PC-9 (cell line): Measurements from ENCODE around the gene ILF2. TPM values are rescaled to one million over a fixed set of nuclear protein-coding genes. Genes with fewer than 3 reads are reported as not detected.

ENCODE experiments used
- BruUV-seq: library from RNA; stranded (reverse); fragments of 400-500 nt; replicated peaks from 2 replicates; lab custom pipeline; 2021; lab: Mats Ljungman, UMichigan
- CTCF ChIA-PET: fragments of 300-600 bp; sonication (Branson Sonifier 250); formaldehyde crosslinking; loops from one replicate; lab custom pipeline; 2022; ENCODE audit warnings: antibody characterized with exemption; lab: Charles Lee
- POLR2A ChIA-PET: fragments of 300-600 bp; sonication (Branson Sonifier 250); formaldehyde crosslinking; loops from one replicate; lab custom pipeline; 2022; ENCODE audit warnings: antibody characterized with exemption; ENCODE audit not compliant: unreplicated experiment; lab: Charles Lee
- DNase-seq, 2 experiments: peaks; one replicate each; pipeline versions ENCODE4 v3.0.0 to v3.0.0-alpha.2; 2015 to 2022; ENCODE audit warnings: mixed read lengths in 1 of 2
- H2AFZ ChIP-seq: fragments of 200-600 bp; sonication (generic); 2 replicates; pipeline ENCODE4 v1.8.1; 2017; ENCODE audit warnings: antibody characterized with exemption
- H3F3A ChIP-seq: fragments of 200-600 bp; sonication (generic); 2 replicates; pipeline ENCODE4 v1.8.1; 2017; ENCODE audit warnings: antibody characterized with exemption, mild to moderate bottlenecking, low read depth; ENCODE audit not compliant: insufficient read depth
- H3K27ac ChIP-seq: fragments of 200-600 bp; sonication (generic); 2 replicates; pipeline ENCODE4 v1.6.1; 2016; ENCODE audit warnings: mixed run types
- H3K27me3 ChIP-seq: fragments of 200-600 bp; sonication (generic); 2 replicates; pipeline ENCODE4 v1.6.1; 2016; ENCODE audit warnings: low read depth, mixed run types; ENCODE audit not compliant: insufficient read depth
- H3K36me3 ChIP-seq: fragments of 200-600 bp; sonication (generic); 2 replicates; pipeline ENCODE4 v1.6.1; 2016; ENCODE audit warnings: low read depth, mixed run types
- H3K4me1 ChIP-seq: fragments of 200-600 bp; sonication (generic); replicated peaks from 2 replicates; pipeline ENCODE4 v1.6.1; 2016; ENCODE audit warnings: mixed run types; ENCODE audit not compliant: insufficient read depth
- H3K4me2 ChIP-seq: fragments of 200-600 bp; sonication (generic); 2 replicates; pipeline ENCODE4 v1.6.1; 2017; ENCODE audit warnings: mixed run types
- H3K4me3 ChIP-seq: fragments of 200-600 bp; sonication (generic); 2 replicates; pipeline ENCODE4 v1.6.1; 2016; ENCODE audit warnings: mixed run types
- H3K79me2 ChIP-seq: fragments of 200-600 bp; sonication (generic); 2 replicates; pipeline ENCODE4 v1.6.1; 2017; ENCODE audit warnings: low read depth, mixed run types
- H3K9me2 ChIP-seq: fragments of 200-600 bp; sonication (generic); 2 replicates; pipeline ENCODE4 v1.8.1; 2017; ENCODE audit warnings: mild to moderate bottlenecking; ENCODE audit not compliant: insufficient read depth
- H3K9me3 ChIP-seq: fragments of 200-600 bp; sonication (generic); 2 replicates; pipeline ENCODE4 v1.8.1; 2016; ENCODE audit warnings: low read depth; ENCODE audit not compliant: insufficient read depth
- H4K20me1 ChIP-seq: fragments of 200-600 bp; sonication (generic); 2 replicates; pipeline ENCODE4 v1.8.1; 2017; ENCODE audit not compliant: insufficient read depth
- CTCF ChIP-seq: fragments of 200-600 bp; sonication (generic); conservative IDR thresholded peaks from 2 replicates; pipeline ENCODE4 v1.6.1; 2017; ENCODE audit warnings: mixed run types, antibody characterized with exemption, mild to moderate bottlenecking, moderate library complexity
- EZH2 ChIP-seq: fragments of 200-600 bp; sonication (generic); IDR thresholded peaks from 2 replicates; pipeline ENCODE4 v1.8.0; 2017; ENCODE audit warnings: antibody characterized with exemption, low read depth
- intact Hi-C: fragments of 100-400 bp; cut with micrococcal nuclease; formaldehyde crosslinking; loops from one replicate; pipeline ENCODE4 v1.10.0; 2022; ENCODE audit not compliant: unreplicated experiment
- total RNA-seq: library from RNA; stranded (reverse); gene quantifications from 2 replicates; pipeline ENCODE4 v1.2.3, GENCODE V29; 2021

The ILF2 gene
- total RNA-seq, 1 experiment from 2014 or later: 145 TPM

- Histone ChIP-seq H3F3A (peaks cover 21% of the 10 kb centered on the region), H3K9me3 (no peaks in the 10 kb centered on the region), H3K4me1 (peaks cover 28% of the 10 kb centered on the region), H3K4me2 (no peak overlapping the region), H3K4me3 (no peak overlapping the region), H3K79me2 (peaks cover 29% of the 10 kb centered on the region), H3K9me2 (no peaks in the 10 kb centered on the region), H4K20me1 (no peaks in the 10 kb centered on the region), H3K27me3 (no peaks in the 10 kb centered on the region), H2AFZ (no peak overlapping the region), H3K27ac (no peak overlapping the region), H3K36me3 (no peaks in the 10 kb centered on the region; the same call in 1 of the 2 replicates)
- CTCF ChIA-PET: no interaction called here
- intact Hi-C loops: no loop called here
- no peak for DNase-seq
- TF ChIP-seq CTCF (no peak), EZH2 (no peak)
- BruUV-seq: no TSS peak
- POLR2A ChIA-PET: no interaction called here
These were observed 40.8 kb downstream of the ILF2 start for GRCh38 chr1:153629971-153630370.

- no peak overlapping the region for H3K4me2 ChIP-seq
- peaks cover 35% of the 10 kb centered on the region for H3K4me1 ChIP-seq
- no peaks in the 10 kb centered on the region for H4K20me1 ChIP-seq
- H3K9me2 ChIP-seq: no peaks in the 10 kb centered on the region
- no TSS peak for BruUV-seq
- POLR2A ChIA-PET: no interaction called here
- no peak overlapping the region for H3K4me3 ChIP-seq
- H2AFZ ChIP-seq: no peak overlapping the region
- H3K27ac ChIP-seq: no peak overlapping the region
- DNase-seq: no peak
- TF ChIP-seq EZH2 (no peak), CTCF (no peak)
- CTCF ChIA-PET: interaction anchor here (0.6 kb wide), 1 partner anchor 663 kb away, joined by 4 read pairs; no protein-coding TSS in a partner anchor
- intact Hi-C loops: no loop called here
- H3K27me3 ChIP-seq: no peaks in the 10 kb centered on the region
- peaks cover 21% of the 10 kb centered on the region for H3F3A ChIP-seq
- peaks cover 1% of the 10 kb centered on the region; the same call in 1 of the 2 replicates for H3K36me3 ChIP-seq
- H3K9me3 ChIP-seq: no peaks in the 10 kb centered on the region
- peaks cover 29% of the 10 kb centered on the region for H3K79me2 ChIP-seq
These were observed 41.5 kb downstream of the ILF2 start for GRCh38 chr1:153629343-153629665.

GRCh38 chr1:153628638-153629342 is 42.0 kb downstream of the ILF2 start:
- H3F3A ChIP-seq: peaks cover 17% of the 10 kb centered on the region
- H3K4me2 ChIP-seq: no peak overlapping the region
- H3K79me2 ChIP-seq: peaks cover 31% of the 10 kb centered on the region
- H3K27me3 ChIP-seq: no peaks in the 10 kb centered on the region
- no peaks in the 10 kb centered on the region for H4K20me1 ChIP-seq
- no peaks in the 10 kb centered on the region for H3K9me3 ChIP-seq
- no peak overlapping the region for H3K27ac ChIP-seq
- POLR2A ChIA-PET: interaction anchor here (2.3 kb wide), 1 partner anchor 16 kb away, joined by 32 read pairs; the partner anchor contains the start of gene S100A16
- no TSS peak for BruUV-seq
- H3K4me1 ChIP-seq: peaks cover 37% of the 10 kb centered on the region
- H3K9me2 ChIP-seq: no peaks in the 10 kb centered on the region
- H3K4me3 ChIP-seq: no peak overlapping the region
- CTCF ChIA-PET: interaction anchor here (0.6 kb wide), 1 partner anchor 663 kb away, joined by 4 read pairs; no protein-coding TSS in a partner anchor
- intact Hi-C loops: no loop called here
- no peak overlapping the region for H2AFZ ChIP-seq
- no peak for TF ChIP-seq CTCF
- no peak for TF ChIP-seq EZH2
- peaks cover 6% of the 10 kb centered on the region; the same call in 1 of the 2 replicates for H3K36me3 ChIP-seq
- DNase-seq: no peak
